Measurements from ENCODE around the gene SP1. TPM values are rescaled to one million over a fixed set of nuclear protein-coding genes. Genes with fewer than 3 reads are reported as not detected.

Gene SP1
- total and polyA plus RNA-seq, 9 of the 15 experiments (the other 6 are each of a cell fraction or from before 2014, with no cell fraction given), result 8.0 to 65.5 (median 41.6) TPM

- TF ChIP-seq REST (IDR thresholded peaks at IDR 0.05; ENCODE audit: borderline replicate concordance), result peak; percentile 96
- no peak for TF ChIP-seq REST (CRISPR knock-in tag; IDR thresholded peaks at IDR 0.05; ENCODE audit: low read depth)
- TF ChIP-seq E2F3 (CRISPR knock-in tag; IDR thresholded peaks at IDR 0.05), result 0 out of 2 replicates have a peak, but pooled peaks have one; percentile 37
- TF ChIP-seq GTF2A2 (tag; IDR thresholded peaks at IDR 0.05), result no peak
- no peak for TF ChIP-seq HNRNPUL1 (IDR thresholded peaks at IDR 0.05; ENCODE audit: low read length)
- TF ChIP-seq ZBTB9 (CRISPR knock-in tag; IDR thresholded peaks at IDR 0.05), result 0 out of 2 replicates have a peak, but pooled peaks have one; percentile 6
- no peak for TF ChIP-seq PCBP2 (IDR thresholded peaks at IDR 0.05; ENCODE audit: low read depth, low read length, poor library complexity, severe bottlenecking)
- TF ChIP-seq HNRNPH1 (optimal IDR thresholded peaks at IDR 0.05; ENCODE audit: low read depth, low read length), result no peak
- peak; percentile 27; the same call in 1 of the 2 replicates for TF ChIP-seq VEZF1 (CRISPR knock-in tag; IDR thresholded peaks at IDR 0.05)
- TF ChIP-seq JUND (IDR thresholded peaks at IDR 0.05; ENCODE audit: borderline replicate concordance, low read depth, low read length), result peak; percentile 50; the same call in 1 of the 2 replicates
- peak; percentile 69; the same call in 1 of the 3 replicates for TF ChIP-seq JUND (tag; IDR thresholded peaks at IDR 0.05; ENCODE audit: borderline replicate concordance, low read depth, low read length)
- TF ChIP-seq ZHX1 (conservative IDR thresholded peaks at IDR 0.05; ENCODE audit: low read length), result 0 out of 2 replicates have a peak, but pooled peaks have one; percentile 44
Observed at GRCh38 chr12:53352331-53353256, 27.4 kb upstream of the SP1 start (continued).
